SU-DHL-6 (cell line): Measurements from ENCODE around the gene LIPT2.

Experiments
- H2AFZ ChIP-seq: fragments of 200-600 bp; sonication (generic); 2 replicates; pipeline ENCODE4 v1.6.1; 2014; ENCODE audit warnings: low read depth, mild to moderate bottlenecking, moderate library complexity, mixed read lengths, antibody characterized with exemption, low read length; ENCODE audit not compliant: severe bottlenecking
- H3F3A ChIP-seq: fragments of 200-600 bp; shearing (Covaris generic); 2 replicates; pipeline ENCODE4 v1.6.0; 2016; ENCODE audit warnings: antibody characterized with exemption, mild to moderate bottlenecking; ENCODE audit not compliant: insufficient read depth
- H3K27ac ChIP-seq: fragments of 200-600 bp; sonication (generic); 2 replicates; pipeline ENCODE4 v1.5.1; 2016; ENCODE audit warnings: low read depth, mild to moderate bottlenecking, low read length, moderate library complexity, mixed read lengths
- H3K27me3 ChIP-seq: fragments of 200-600 bp; sonication (generic), shearing (Covaris generic); 2 replicates; pipeline ENCODE4 v1.6.0; 2014; ENCODE audit warnings: mild to moderate bottlenecking, low read length
- H3K36me3 ChIP-seq: fragments of 200-600 bp; sonication (generic); 2 replicates; pipeline ENCODE4 v1.6.1; 2014; ENCODE audit warnings: mild to moderate bottlenecking, low read length, mixed read lengths
- H3K4me2 ChIP-seq: fragments of 300-600, 200-600 bp; shearing (Covaris generic), sonication (generic); 2 replicates; pipeline ENCODE4 v1.6.0; 2014; ENCODE audit warnings: low read length, low read depth, mild to moderate bottlenecking; ENCODE audit not compliant: poor library complexity, severe bottlenecking
- H3K4me3 ChIP-seq: fragments of 200-600 bp; sonication (generic); 2 replicates; pipeline ENCODE4 v1.5.1; 2014; ENCODE audit warnings: antibody characterized with exemption, low read length, mild to moderate bottlenecking, mixed read lengths; ENCODE audit not compliant: insufficient read depth, poor library complexity, severe bottlenecking
- H3K79me2 ChIP-seq: fragments of 200-600 bp; sonication (generic); 2 replicates; pipeline ENCODE4 v1.6.1; 2014; ENCODE audit warnings: mild to moderate bottlenecking, low read length, moderate library complexity; ENCODE audit not compliant: insufficient read depth
- H3K9ac ChIP-seq: fragments of 200-600 bp; sonication (generic); 2 replicates; pipeline ENCODE4 v1.7.0; 2014; ENCODE audit warnings: mild to moderate bottlenecking, low read length
- H3K9me2 ChIP-seq: fragments of 200-600 bp; sonication (generic); replicated peaks from 2 replicates; pipeline ENCODE4 v1.6.1; 2014; ENCODE audit warnings: low read length; ENCODE audit not compliant: insufficient read depth
- H3K9me3 ChIP-seq: fragments of 200-600 bp; sonication (generic); 2 replicates; pipeline ENCODE4 v1.6.1; 2014; ENCODE audit warnings: low read length, mixed read lengths; ENCODE audit not compliant: insufficient read depth
- H4K20me1 ChIP-seq: fragments of 200-600 bp; sonication (generic); 2 replicates; pipeline ENCODE4 v1.6.1; 2014; ENCODE audit warnings: low read depth, mild to moderate bottlenecking, antibody characterized with exemption, low read length, moderate library complexity, mixed read lengths
- EZH2phosphoT487 ChIP-seq: fragments of 200-600 bp; sonication (generic), shearing (Covaris generic); conservative IDR thresholded peaks from 2 replicates; pipeline ENCODE4 v1.6.1; 2018; ENCODE audit warnings: mild to moderate bottlenecking, antibody characterized with exemption, low read length, moderate library complexity, mixed read lengths
- TF ChIP-seq, protein P1 (sequence below): fragments of 200-600 bp; sonication (generic); IDR thresholded peaks from one replicate; pipeline ENCODE4 v1.5.1; 2017; ENCODE audit warnings: antibody characterized with exemption, mild to moderate bottlenecking, low read length, moderate library complexity; ENCODE audit not compliant: insufficient read depth, poor library complexity, severe bottlenecking

LIPT2 gene

DNA sequence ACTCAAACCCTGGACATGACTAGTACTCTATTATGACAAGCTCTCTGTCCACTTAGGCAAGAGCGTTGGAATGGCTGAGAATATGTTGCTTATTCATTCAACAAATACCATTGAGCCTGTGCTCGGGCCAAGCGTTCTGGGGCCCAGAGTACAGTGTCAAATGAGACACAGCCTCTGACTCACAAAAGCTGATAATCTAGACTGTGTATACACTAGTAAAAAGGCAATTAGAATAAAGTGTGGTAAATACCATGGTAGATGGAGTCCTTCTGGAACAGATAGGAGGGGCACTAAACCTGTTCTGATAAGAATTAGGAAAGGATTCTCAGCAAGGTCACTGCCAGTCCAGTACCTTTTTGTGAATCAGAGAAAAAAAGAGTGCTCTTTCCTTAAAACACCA lies 50.9 kb downstream of the LIPT2 start:
- no peaks in the 10 kb centered on the region for H3K27me3 ChIP-seq
- no peaks in the 10 kb centered on the region for H3K79me2 ChIP-seq
- H4K20me1 ChIP-seq, result no peaks in the 10 kb centered on the region
- H3F3A ChIP-seq, result no peaks in the 10 kb centered on the region
- no peak overlapping the region for H3K27ac ChIP-seq
- TF ChIP-seq, protein P1, sequence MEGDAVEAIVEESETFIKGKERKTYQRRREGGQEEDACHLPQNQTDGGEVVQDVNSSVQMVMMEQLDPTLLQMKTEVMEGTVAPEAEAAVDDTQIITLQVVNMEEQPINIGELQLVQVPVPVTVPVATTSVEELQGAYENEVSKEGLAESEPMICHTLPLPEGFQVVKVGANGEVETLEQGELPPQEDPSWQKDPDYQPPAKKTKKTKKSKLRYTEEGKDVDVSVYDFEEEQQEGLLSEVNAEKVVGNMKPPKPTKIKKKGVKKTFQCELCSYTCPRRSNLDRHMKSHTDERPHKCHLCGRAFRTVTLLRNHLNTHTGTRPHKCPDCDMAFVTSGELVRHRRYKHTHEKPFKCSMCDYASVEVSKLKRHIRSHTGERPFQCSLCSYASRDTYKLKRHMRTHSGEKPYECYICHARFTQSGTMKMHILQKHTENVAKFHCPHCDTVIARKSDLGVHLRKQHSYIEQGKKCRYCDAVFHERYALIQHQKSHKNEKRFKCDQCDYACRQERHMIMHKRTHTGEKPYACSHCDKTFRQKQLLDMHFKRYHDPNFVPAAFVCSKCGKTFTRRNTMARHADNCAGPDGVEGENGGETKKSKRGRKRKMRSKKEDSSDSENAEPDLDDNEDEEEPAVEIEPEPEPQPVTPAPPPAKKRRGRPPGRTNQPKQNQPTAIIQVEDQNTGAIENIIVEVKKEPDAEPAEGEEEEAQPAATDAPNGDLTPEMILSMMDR, result no peak
- TF ChIP-seq EZH2phosphoT487, result no peak
- H3K9ac ChIP-seq, result no peak overlapping the region
- H3K9me2 ChIP-seq, result no peaks in the 10 kb centered on the region
- no peaks in the 10 kb centered on the region for H3K9me3 ChIP-seq
- H3K36me3 ChIP-seq, result no peaks in the 10 kb centered on the region
- H3K4me2 ChIP-seq, result no peak overlapping the region
- no peak overlapping the region for H2AFZ ChIP-seq
- H3K4me3 ChIP-seq, result no peak overlapping the region
